Measurements from ENCODE around the gene PALMD.
A peak's percentile ranks its signal among the peaks of the same experiment; 100 is the strongest.

The PALMD gene

DNA sequence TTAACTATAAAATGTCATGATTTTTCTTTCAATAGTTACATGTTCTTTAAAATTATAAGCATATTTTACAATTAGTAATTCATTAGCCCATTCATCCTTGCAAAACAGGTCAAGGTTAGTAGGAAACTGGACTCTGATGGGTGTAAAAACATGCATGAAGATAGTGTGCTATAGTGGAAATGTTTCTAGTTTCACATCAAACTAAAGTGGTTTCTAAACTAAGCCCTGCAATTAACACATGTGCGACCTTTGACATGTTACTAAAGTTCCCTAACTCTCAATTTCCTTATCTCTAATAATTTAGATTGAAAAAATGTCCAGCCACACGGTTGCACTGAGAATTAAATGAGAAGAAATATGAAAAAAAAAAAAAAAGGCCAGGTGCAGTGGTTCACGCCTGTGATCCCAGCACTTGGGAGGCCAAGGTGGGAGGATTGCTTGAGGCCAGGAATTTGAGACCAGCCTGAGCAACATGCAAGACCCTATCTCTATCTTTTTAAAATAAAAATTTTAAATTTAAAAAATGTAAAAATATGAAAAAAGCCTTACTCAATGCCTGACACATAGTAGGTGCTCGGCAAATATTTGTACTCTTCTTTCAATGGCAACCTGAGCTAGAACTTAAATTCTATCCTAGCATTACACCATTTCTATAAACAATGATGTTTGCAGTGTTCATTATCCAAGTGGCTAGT, 44.1 kb upstream of the PALMD start:
- TF ChIP-seq, protein P1, sequence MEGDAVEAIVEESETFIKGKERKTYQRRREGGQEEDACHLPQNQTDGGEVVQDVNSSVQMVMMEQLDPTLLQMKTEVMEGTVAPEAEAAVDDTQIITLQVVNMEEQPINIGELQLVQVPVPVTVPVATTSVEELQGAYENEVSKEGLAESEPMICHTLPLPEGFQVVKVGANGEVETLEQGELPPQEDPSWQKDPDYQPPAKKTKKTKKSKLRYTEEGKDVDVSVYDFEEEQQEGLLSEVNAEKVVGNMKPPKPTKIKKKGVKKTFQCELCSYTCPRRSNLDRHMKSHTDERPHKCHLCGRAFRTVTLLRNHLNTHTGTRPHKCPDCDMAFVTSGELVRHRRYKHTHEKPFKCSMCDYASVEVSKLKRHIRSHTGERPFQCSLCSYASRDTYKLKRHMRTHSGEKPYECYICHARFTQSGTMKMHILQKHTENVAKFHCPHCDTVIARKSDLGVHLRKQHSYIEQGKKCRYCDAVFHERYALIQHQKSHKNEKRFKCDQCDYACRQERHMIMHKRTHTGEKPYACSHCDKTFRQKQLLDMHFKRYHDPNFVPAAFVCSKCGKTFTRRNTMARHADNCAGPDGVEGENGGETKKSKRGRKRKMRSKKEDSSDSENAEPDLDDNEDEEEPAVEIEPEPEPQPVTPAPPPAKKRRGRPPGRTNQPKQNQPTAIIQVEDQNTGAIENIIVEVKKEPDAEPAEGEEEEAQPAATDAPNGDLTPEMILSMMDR (IDR thresholded peaks at IDR 0.05; ENCODE audit: low read depth, low read length), result no peak
- H3K4me3 ChIP-seq (ENCODE audit: low read depth, low read length), result no peak overlapping the region
- no peak for DNase-seq (ENCODE audit: low read depth, low spot score)
- in situ Hi-C loops (cut with HindIII; ENCODE audit: low sequenced_read_pairs), result no loop called here

DNA sequence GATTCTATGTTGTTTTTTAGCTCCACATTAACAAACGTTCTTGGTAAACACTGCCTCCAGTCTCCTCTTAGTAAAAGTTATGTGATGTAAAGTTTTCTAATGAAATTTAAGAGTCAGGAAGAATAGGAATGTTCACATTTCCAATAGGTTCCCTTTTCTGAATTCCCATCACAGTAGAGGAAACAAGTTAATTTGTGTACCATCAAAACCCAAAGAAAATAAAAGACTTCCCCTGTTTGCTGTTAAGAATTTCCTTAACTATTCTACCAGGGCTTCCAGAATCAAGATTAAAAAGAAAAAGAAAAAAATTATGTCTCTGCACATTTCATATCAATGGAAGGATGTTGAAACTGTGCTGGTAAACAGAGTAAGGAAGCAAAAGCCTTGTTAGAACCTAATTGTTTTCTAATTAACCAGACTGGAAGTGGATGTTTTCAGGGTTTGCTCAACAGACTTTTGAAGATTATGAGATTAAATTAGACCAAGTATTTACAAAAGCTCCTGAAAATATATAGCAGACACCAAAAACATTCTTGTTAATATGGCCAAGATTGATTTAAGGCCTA, 43.4 kb upstream of the PALMD start:
- H3K4me3 ChIP-seq (ENCODE audit: low read depth, low read length), result no peak overlapping the region
- TF ChIP-seq, protein P1 (IDR thresholded peaks at IDR 0.05; ENCODE audit: low read depth, low read length), result no peak
- in situ Hi-C loops (cut with HindIII; ENCODE audit: low sequenced_read_pairs), result no loop called here
- no peak for DNase-seq (ENCODE audit: low read depth, low spot score)

DNA sequence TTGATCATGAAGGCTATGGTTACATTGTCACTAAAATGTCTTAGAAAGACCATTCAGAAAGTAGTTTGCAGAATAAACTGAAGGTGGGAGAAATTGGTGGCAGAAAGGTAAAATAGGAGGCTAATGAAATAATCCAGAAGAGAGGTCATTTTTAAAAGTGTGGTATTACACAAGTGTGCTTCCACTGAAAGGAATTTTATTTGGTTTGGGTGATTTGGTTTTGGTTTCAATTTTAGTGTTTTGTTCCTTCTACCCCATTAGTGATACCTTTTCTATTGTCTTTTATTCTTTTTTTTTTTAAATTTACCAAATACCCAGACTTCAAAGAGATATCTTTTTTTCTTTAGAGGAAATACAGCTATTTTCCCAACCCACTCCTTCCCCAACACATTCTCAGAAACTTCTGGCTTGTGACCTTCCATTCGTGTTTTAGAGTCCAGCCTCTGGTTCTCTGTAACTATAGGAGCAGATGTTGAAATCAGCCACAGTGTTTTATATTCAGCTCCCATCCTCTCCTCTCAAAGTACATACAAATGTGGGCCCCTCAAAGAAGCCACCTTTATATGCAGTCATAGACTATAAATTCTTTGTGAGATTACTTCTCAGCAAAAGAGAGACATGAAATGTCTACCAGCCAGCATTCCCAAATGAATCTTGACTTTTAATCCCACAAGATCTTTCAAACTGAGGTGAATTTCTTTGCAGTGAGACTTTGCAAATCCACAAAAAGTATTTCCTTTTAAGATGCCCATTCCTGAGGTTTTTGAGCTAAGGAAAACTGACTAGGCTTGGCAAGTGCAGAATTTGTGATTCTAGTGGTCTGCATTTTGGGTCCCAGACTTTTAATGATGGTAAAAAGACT, 42.0 kb upstream of the PALMD start:
- H3K4me3 ChIP-seq (ENCODE audit: low read depth, low read length), result no peak overlapping the region
- in situ Hi-C loops (cut with HindIII; ENCODE audit: low sequenced_read_pairs), result no loop called here
- peak; percentile 53 for DNase-seq (ENCODE audit: low read depth, low spot score)
- TF ChIP-seq, protein P1 (IDR thresholded peaks at IDR 0.05; ENCODE audit: low read depth, low read length), result no peak

DNA sequence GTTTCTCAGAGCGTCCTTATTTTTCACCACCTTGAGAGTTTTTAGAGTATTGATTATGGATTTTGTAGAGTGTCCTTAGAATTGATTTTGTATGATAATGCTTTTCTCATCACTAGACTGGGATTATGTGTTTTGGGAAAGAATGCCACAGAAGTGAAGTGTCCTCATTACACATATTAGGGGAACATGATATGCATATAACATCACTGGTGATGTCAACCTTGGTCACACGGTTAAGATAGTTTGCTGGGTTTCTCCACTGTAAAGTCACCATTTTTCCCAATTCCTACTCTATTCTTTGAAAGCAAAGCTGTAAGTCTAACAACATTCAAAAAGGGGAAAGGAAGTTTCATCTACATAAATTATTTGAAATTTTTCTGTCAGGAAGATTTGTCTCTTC, 39.6 kb upstream of the PALMD start:
- in situ Hi-C loops (cut with HindIII; ENCODE audit: low sequenced_read_pairs), result no loop called here
- H3K4me3 ChIP-seq (ENCODE audit: low read depth, low read length), result no peak overlapping the region
- no peak for DNase-seq (ENCODE audit: low read depth, low spot score)
- TF ChIP-seq, protein P1 (IDR thresholded peaks at IDR 0.05; ENCODE audit: low read depth, low read length), result no peak

DNA sequence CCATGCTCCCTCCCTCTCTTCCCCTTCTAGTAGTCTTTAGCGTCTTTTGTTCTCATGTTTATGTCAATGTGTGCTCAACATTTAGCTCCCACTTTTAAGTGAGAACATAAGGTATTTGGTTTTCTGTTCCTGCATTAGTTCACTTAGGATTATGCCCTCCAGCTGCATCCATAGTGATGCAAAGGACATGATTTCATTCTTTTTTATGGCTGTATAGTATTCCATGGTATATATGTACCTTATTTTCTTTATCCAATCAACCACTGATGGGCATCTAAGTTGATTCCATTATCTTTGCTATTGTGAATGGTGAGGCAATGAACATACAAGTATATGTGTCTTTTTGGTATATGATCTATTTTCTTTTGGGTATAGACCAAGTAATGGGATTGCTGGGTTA, 38.3 kb upstream of the PALMD start:
- DNase-seq (ENCODE audit: low read depth, low spot score), result no peak
- H3K4me3 ChIP-seq (ENCODE audit: low read depth, low read length), result no peak overlapping the region
- in situ Hi-C loops (cut with HindIII; ENCODE audit: low sequenced_read_pairs), result no loop called here
- TF ChIP-seq, protein P1 (IDR thresholded peaks at IDR 0.05; ENCODE audit: low read depth, low read length), result no peak

DNA sequence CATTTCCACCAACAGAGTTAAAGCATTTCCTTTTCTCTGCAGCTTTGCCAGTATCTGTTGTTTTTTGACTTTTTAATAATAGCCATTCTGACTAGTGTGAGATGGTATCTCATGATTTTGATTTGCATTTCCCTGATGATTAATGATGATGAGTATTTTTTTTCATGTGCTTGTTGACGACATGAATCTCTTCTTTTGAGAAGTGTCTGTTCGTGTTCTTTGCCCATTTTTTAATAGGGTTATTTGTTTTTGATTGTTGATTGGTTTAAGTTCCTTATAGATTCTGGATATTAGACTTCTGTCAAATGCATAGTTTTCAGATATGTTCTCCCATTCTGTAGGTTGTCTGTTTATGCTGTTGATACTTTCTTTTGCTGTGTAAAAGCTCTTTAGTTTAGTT, 37.9 kb upstream of the PALMD start:
- H3K4me3 ChIP-seq (ENCODE audit: low read depth, low read length), result no peak overlapping the region
- in situ Hi-C loops (cut with HindIII; ENCODE audit: low sequenced_read_pairs), result no loop called here
- TF ChIP-seq, protein P1 (IDR thresholded peaks at IDR 0.05; ENCODE audit: low read depth, low read length), result no peak
- no peak for DNase-seq (ENCODE audit: low read depth, low spot score)
